Activated naive CD4-positive, alpha-beta T cell treated with Interleukin-2 at 50 U/mL for 16 hours (primary cell): ENCODE measurements around the gene SSBP4.

Experiments
- DNase-seq: peaks from one replicate; pipeline ENCODE4 v3.0.0-alpha.2; 2020

The SSBP4 gene

DNA sequence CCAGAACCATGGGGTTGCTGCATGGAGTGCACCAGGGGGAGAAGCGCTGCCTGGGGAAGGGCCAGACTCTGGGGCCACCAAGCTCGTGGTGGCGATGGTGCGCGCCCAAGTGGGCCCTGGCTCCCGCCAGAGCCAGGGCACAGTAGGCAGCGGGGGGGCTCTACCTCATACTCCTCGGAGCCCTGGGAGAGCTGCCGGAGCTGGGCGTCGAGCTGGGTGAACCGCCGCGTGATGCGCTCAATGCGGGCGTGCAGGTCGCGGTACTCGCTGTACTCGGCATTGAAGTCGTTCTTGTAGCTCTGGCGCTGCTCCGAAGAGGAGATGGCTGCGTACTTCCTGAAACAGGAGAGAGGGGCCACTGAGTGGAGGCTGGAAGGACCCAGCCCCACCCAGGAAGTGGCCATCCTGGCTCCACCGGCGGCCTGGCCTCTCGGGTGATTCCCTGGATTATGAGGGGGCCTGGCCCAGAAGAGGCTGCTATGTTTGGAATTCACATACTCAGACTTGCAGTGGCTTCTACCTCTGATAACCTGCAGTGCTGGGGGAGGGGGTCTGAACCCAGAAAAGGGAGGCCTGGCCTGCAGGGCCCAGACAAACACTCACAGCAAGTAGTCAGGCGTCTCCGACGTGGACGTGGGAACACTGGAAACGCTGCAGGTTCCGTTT is 27.1 kb downstream of the SSBP4 start:
- DNase-seq: no peak

DNA sequence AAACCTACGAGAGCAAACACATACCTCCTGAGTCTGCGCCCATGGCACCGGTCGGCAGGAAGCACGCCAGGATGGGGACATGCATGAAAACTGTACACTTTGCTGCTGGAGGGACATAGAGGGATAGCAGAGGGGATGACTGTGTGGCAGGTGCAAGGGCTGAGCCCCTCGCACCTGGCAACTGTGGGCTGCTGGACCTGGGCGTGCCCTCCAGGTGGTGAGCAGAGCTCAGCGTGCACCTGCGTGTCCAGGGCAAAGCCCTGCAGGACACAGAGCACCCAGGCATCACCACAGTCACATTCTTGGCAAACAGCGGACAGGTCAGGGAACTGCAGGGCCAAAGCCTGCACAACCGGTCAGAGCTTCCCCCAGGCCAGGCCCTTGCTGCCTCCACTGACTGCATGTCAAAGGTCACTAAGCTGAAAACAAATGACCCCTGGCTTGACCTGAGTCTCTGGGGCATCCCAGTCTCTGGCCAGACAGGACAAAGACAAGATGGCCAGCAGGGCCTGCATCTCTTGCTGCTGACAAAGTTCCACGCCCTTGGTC is 27.7 kb downstream of the SSBP4 start:
- DNase-seq: no peak

DNA sequence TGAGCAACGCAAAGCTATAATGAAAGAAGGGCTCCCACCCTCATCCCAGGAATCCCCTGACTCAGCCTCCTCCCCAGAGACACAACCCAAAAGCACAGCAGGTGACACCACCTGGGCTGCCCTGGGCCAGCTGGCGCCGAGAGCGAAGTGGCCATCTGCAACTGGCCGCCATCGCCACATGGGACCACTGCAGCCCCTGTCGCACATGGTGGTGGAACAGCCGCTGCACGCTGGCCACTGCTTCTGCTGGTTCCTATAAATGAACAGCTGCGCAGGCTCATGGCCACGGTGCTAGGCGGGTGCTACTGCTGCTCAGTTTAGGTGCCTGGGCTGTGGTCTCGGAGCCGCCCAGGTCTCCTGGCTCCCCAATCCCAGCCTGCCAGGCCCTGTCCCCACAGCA is 30.4 kb downstream of the SSBP4 start:
- DNase-seq: no peak

DNA sequence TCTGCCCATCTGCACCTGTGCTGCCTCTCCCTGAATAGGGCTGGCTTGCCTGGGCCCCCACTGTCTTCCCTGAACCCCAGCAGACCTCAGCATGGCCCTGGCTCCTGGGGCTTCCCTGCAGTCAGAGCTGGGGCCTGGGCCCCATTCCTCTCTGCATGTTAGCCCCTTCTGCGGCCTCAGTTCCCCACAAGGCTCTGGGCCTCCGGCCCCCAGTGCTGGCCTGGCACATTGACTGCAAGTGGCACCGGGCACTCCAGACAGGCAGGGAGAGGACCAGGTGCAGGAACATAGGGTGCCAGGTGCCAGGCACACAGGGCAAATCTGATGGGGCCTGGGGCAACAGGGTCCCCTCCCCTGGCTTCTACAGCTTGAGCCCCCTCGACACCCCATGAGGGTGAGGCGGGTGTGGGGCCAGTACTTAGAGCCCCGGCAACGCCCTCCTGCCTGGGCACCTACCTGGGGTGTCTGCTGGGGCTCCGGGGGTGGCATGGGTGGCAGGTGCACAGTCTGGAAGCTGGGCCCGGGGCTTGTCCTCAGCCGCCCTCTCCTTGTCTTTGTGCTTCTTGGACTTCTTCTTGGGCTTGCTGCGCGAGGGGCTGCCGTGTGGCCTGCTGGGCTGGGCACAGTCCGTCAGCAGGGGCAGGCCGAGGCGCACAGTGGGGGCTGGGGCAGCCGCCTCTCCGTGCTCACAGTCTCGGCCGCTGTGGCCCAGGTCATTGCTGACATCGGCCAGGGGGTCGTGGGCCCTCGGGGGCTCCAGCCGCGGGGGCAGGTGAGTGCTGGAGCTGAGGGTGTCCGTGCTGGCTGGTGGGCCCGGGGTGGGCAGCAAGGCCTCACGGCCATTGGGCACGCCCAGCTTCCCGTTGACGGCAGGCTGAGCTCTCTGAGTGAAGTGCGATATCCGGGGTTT is 31.1 kb downstream of the SSBP4 start:
- DNase-seq: no peak

DNA sequence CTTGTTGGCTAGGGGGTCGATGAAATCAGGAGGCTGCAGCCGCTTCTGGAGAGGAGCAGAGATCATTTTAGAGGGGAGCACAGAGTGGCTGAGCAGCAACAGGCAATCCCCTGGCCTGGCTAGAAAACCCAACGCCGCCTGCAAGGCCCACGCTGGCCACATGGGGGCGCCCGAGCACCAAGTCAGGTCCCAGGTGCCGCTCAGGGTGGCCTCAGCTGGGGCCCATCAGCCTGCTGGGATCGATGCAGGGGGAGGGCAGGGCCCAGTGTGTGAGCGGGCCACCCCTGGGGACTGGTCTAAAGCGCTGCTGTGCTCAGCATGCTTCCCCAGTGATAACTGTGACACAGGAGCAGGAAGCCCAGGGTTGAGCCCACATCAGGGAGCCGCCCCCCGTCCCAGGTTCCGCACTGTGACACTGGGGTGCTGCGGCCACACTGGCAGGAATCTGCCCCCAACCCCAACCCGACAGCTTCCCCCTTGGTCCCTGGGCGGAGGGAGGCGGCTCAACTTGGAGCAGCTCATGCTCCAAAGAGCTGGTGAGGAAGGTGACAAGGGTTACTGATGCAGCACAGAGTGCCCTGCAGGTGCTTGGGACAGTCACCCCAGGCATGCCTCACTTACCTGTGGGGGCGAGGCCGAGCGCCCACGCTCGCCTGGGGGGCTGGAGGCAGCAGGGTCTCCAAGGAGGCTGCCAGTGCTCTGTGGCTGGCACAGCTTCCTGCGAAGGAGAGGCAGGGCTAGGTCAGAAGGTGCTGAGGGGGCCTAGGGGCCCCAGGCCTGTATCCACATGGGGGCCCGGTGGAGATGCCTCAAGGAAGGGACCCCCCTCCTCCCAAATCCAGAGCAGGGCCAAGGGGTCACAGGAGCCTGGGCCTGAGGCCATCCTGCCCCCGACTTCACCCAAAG is 32.0 kb downstream of the SSBP4 start:
- DNase-seq: peak; percentile 90

DNA sequence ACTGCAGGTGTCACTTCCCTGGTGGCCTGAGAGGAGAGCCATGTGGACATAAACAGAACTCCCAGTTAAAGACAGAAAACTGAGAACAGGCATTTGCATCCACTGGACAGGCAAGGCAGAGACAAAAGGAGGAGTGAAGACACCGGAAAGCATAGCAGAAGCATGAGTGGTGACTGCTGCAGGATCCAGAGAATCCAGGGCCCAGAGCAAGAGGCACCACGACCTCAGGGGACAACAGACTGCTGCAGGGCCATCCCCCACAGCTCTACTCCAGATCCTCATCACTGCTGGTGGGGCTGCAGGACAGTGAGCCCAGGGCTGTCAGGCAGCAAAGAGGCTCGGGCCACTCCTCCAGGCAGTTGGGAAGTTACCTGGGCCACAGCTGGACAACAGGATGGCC is 33.2 kb downstream of the SSBP4 start:
- no peak for DNase-seq

DNA sequence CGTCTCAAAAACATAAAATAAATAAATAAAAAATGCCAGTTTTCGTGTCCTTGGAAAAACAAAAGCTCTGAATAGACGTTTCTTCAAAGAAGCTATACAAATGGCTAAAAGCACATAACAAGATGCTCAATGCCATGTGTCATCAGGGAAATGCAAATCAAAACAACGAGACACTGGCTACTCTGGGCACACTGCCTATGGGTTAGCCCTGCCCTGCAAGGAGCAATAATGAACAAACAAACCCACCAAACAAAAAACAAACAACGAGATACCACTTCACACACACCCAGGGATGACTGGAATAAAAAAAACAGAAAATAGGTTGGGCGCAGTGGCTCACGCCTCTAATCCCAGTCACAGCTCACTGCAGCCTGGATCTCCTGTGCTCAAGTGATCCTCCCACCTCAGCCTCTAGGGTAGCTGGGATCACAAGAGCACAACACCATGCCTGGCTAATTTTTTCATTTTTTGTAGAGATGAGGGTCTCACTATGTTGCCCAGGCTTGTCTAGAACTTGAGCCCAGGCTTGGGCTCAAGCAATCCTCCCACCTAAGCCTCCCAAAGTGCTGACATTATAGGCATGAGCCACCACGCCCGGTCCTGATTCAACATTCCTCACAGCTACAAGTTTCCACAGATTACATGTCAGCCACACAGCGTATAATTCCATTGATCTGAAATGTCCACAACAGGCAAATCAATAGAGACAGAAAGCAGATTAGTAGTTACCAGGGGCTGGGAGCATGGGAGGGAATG is 34.2 kb downstream of the SSBP4 start:
- no peak for DNase-seq

DNA sequence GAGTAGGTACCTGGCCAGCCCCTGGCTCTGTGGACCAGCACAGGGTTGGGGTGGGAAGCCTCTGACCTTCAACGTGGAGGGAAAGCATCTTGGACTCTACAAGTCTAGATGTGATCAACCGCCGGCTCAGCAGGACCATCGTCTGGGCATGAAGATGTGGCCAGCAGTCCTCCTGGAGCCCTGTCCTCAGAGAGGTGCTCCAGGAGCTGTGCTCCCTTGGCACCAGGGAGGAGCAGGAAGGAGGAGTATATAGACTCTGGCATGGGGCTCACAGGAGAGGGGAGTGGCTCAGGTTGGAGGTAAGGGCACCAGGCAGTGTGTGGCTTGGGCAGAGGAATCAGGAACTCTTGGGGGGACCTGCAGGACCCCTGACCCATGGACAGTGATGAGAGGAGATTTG is 37.1 kb downstream of the SSBP4 start:
- no peak for DNase-seq

DNA sequence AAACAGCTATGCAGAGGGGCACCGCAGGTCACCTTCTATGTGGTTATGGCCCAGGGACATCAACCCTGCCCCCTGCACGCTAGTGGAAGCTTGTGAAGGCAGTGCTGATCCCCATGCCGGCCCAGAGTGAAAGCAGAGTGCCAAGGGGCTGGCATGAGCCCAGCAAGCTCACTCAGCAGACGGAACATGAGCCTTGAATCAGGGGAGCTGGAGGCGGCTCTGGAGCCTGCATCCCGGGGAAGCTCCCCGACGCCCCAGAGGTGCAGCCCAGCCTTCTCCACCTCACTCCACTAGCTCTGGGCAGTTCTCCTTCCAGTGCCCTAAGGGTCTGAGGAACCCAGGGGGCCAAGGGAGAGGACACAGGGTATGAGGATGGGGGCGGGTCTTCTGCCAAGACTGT is 37.8 kb downstream of the SSBP4 start:
- DNase-seq: no peak

DNA sequence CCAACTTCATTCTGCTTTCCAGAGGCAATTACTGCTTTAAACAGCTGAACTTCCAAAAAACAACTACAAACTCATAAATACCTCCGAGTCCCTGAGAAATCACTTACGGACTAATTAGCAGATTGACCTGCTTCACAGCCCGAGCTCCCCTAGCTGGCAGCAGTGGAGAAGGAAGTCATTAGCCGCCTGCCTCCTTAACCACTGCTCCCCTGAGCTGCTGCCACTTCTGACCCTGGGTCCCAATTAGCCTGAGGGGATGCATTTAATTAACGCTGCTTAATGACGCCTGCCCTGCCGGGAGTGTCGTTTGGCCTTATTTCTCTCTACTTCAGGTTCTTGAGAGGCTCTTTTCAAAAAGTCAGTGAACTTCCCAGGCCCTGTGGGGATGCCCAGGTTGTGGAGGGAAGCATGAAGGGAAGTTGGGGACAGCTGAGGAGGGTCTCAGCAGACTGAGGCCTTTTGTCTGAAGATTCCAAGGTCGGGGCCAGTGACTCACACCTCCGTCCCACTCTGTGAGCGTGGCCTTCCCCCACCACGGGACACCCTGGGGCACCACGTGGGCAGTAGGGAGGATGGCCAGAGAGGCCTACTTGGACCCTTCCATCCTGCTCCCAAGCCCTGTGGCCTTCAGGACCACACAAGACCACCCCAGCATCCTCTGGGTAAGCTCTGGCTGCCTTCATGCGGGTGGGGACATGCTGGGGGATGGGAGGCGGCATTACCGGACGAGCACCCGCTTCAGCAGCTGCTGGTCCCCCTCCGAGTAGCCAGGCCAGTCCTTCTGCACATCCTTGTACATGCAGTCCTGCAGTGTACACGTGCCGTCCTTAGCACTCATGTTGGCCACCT is 38.5 kb downstream of the SSBP4 start:
- DNase-seq: no peak

DNA sequence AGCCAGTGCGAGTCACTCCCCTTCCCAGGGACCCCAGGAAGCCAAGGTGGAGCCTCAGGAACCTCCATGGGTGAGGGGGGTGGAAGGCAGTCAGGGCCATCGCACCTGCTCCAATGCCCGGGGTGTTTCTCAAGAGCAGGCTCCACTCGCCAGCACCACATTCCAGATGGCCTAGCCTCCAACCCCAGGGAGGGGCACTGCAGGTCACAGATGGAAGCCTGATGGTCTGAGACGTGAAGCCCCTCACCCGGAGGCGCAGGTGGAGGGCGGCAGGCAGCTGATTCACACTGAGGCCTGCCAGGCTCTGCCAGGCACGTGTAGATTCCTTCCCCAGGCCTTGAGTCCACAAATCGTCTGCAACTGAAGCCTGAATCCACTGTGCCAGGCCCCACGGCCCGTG is 41.7 kb downstream of the SSBP4 start:
- no peak for DNase-seq

DNA sequence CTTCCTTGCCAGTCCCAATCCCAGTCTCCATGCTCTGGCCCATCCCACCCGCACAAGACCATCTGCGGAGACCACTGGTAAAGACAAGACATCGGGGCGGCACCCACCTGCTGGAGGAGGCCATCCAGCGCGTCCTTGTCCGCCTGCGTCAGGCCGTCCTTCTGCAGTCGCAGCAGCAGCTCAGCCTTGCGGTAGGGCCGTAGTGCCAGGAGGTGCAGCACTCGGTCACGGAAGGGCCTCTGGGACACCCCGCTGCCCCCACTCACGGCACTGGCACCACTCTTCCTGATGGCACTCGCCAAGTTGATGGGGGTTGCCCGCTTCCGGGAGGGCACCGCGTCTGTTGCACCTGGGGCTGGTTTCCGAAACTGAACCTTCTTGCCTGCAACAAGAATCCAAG is 42.3 kb downstream of the SSBP4 start:
- no peak for DNase-seq

DNA sequence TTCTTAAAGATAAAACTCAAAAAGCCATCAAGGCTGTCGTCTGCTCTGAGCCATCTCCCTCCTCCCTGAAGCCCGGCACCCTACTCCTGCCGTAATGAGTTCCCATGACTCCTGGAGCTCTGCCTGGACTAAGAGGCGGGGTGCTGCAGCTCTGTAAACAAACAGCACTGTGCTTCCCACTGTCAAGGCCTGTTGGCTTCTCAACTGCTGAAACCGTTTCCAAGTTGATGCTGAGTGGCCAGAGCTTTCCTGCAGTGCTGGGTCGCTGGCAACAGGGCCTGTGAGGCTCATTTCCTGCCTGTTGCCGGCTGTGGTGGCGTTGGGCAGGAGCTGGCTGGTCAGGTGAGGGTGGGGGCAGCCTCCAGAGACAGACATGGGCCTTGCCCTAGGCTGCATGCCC is 45.4 kb downstream of the SSBP4 start:
- DNase-seq: no peak

DNA sequence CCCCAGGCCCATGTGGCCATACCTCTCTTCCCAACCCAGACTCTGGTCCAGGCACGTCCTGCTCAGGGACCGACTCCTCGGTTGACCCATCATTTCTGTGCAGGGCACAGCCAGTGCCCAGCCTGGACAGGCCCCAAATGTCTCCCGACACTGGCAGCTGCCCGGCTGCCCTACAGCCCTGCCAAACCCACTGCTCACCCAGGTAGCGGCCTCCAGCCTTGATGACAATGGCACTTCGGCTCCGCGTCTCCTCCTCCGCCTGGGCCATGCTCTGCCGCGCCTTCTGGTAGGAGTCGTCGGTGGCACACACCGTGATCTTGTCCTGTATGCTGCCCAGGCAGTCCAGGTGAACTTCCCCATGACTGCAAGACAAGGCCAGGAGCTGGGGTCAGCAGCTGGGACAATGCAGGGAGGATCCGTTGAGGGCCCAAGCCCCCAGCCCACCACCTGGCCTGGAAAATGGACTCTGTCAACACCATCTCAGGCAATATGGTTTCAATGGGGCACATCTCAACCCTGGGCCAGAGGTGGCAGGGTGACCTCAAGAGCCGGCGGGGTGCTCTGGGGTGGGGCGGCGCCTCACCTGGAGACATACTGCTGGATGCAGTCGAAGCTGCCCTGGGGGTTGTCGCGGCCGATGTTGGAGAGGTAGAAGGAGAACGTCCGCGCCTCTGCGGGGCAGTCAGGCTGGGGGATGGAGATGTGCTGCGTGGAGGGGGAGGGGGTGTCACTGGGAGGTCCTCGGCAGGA is 46.2 kb downstream of the SSBP4 start:
- no peak for DNase-seq

DNA sequence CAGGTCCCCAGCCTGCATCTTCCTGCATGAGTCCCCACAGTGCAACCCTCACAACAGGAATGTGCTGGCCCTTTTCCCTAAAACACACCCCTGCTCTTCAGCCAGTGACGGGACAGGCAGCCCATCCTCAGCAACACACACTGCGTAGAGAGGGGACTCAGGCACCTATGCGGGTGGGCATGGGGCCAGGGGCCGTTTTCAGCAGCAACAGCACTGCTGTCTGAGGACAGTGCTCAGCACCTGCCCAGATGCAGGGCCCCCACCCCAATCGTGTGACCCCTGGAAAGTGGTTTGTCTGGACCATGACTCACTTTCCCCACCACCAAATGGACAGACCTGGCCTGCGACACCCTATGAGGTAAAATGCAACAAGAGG is 46.8 kb downstream of the SSBP4 start:
- no peak for DNase-seq

DNA sequence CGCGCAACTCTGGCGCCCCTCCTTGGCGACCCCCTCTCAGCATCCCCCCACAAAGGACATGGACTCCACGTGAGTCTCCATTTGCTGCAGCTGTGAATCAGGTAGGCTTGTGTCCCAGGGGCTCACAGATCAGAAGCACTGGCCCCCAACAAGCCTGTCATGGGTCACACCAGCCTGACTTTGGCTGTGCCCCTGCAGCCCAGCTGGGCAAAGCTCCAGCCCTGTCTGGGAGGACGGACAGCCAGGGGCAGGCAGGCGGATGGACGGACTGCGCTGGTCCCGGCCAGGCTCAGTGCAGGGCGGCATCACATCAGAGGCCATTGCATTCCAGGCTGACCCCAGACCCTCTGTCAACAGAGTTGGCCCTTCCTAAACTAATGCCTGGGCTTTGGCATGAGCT is 47.2 kb downstream of the SSBP4 start:
- no peak for DNase-seq

DNA sequence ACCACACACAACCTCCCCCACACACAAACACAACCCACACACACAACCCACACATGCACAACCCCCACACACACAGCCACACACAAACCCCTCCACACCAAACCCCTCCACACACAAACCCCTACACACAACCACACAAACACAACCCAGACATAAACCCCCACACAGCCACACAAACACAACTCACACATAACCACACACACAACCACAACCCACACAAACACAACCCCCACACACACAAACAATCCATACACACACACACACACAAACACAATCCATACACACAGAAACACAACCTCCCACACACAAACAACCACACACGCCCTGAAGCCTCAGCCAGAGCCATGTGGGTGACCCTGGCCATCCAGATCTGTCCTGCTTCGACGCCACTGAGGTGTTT is 48.8 kb downstream of the SSBP4 start:
- DNase-seq: no peak

DNA sequence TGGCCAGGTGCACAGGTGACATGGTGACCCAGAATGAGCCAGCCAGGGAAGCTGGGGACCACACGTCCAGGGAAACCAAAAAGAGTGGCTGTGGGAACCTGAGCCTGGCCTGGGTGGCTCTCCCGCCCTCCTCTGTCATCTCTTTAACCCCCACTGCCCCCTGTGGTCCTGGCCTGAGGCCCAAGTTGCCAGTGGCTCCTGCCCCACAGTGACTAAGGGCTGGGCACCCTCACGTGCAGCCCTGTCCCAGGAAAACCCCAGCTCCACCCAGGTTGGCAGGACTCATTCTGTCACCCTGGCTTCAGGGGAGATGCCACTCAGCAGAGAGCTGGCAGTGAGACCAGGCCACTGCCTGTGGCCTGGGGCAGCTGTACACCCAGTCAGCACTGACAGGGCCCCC is 49.3 kb downstream of the SSBP4 start:
- DNase-seq: no peak

DNA sequence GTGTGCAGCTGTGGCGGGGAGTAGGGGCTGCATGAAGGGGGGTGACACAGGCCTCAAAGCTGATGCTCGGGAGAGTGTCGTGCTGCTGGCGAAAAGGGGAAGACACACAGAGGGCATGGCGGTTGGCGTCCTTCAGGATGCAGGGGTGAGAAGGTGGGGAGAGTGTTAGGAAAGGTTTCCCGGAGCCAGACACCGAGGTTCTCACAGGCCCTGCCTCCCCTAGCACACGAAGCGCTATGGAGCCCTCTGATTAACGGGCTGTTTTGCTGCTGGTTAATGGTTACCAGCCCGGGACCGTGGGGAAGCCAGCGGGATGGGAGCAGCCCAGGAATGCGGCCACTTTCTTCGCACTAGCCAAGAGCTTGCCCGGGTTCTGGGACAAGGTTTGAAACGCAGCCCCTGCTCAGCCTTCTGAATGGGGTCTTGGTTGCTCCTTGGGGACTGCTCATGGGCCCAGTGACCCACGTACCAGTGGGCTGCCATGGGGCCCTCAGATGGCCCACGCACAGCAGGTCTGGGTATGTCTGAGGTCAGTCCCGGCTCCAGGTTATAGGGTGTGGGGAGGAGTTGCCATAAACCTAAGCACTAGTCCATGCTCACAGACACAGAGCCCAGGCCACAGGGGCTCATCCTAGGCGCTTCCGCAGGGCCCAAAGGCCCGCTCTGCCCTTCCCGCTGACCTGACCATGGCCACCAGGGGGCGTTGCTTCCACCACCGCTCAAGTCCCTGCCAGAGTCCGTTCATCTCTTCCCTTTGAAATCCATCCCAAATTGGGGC is 50.1 kb downstream of the SSBP4 start:
- DNase-seq: peak; percentile 67

DNA sequence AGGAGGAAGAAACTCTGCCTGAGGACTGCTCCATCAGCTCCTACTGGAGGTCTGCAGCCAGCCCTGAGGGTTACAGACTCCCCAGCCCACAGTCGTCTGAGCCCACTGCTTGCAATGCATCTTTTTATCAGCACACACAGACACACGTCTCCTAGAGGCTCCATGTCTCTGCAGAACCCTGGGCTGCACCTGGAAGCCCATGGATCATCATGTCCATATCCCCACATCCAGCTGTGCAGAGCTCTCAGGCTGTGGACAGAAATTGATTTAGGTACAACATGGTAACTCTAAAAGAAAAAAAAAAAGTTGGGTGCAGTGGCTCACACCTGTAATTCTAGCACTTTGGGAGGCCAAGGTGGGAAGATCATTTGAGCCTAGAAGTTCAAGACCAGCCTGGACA is 51.6 kb downstream of the SSBP4 start:
- DNase-seq: no peak
